ENCODE results near the gene ZDHHC23.

- TF ChIP-seq CTCF (IDR thresholded peaks at IDR 0.05; ENCODE audit: low read depth, low read length) (no peak), EZH2phosphoT487 (IDR thresholded peaks at IDR 0.05; ENCODE audit: low read depth) (no peak)
These were observed 35.7 kb downstream of the ZDHHC23 start for GRCh38 chr3:113983544-113983943.
